NCI-H524 treated with DMSO at 0.1 percent for 48 hours (cell line): ENCODE results near the gene B4GAT1.

Experiments
- DNase-seq: peaks from one replicate; lab custom pipeline; 2025; lab: John Stamatoyannopoulos, UW

B4GAT1 gene

GRCh38 chr11:66302656-66303055 lies 44.8 kb downstream of the B4GAT1 start:
- no peak for DNase-seq

- DNase-seq: no peak
Measured at GRCh38 chr11:66299186-66299585, 48.2 kb downstream of the B4GAT1 start.

GRCh38 chr11:66297610-66298009 lies 49.8 kb downstream of the B4GAT1 start:
- DNase-seq: no peak
